ENCODE data around the gene FAF1.

The FAF1 gene

DNA sequence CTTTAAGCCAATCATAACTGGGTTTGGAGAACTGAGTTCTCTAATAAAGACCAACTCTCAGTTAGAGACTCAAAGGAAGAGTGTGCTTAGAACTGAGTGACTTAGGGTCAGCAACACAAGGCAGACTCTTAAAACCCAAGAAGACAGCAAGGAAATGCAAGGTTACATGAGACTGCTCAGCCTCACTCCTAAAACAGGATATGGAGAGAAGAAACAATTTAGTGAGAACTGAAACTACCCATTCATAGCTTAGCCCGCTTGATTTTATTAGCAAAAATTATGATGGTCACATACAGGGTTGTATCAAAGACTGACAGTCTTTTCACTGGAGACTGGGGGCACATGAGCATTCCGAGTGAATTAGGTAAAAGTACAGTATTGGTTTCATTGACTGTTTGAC is 457.9 kb downstream of the FAF1 start:
- DNase-seq (ENCODE audit: low read depth), result peak; percentile 8
- TF ChIP-seq, protein P1, sequence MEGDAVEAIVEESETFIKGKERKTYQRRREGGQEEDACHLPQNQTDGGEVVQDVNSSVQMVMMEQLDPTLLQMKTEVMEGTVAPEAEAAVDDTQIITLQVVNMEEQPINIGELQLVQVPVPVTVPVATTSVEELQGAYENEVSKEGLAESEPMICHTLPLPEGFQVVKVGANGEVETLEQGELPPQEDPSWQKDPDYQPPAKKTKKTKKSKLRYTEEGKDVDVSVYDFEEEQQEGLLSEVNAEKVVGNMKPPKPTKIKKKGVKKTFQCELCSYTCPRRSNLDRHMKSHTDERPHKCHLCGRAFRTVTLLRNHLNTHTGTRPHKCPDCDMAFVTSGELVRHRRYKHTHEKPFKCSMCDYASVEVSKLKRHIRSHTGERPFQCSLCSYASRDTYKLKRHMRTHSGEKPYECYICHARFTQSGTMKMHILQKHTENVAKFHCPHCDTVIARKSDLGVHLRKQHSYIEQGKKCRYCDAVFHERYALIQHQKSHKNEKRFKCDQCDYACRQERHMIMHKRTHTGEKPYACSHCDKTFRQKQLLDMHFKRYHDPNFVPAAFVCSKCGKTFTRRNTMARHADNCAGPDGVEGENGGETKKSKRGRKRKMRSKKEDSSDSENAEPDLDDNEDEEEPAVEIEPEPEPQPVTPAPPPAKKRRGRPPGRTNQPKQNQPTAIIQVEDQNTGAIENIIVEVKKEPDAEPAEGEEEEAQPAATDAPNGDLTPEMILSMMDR (IDR thresholded peaks at IDR 0.05; ENCODE audit: insufficient read depth, low read depth, low read length, missing control alignments), result no peak
- H3K4me3 ChIP-seq (ENCODE audit: low read depth, low read length), result no peak overlapping the region

DNA sequence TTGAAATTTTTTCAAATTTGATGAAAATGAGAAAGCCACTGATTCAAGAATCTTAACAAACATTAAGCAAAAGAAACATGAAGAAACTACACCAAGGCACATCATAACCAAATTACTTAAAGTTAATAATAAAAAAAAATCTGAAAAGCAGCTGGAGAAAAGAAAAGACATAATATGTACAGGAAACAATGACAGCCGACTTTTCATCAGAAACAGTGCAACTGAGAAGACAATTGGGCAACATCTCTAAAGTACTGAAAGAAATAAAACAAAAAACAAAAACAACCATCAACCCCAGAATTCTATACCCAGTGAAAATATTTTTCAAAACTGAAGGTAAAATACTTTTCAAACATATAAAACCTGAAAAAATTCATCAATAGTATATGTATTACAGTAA is 463.1 kb downstream of the FAF1 start:
- TF ChIP-seq, protein P1 (IDR thresholded peaks at IDR 0.05; ENCODE audit: insufficient read depth, low read depth, low read length, missing control alignments), result no peak
- DNase-seq (ENCODE audit: low read depth), result no peak
- no peak overlapping the region for H3K4me3 ChIP-seq (ENCODE audit: low read depth, low read length)

DNA sequence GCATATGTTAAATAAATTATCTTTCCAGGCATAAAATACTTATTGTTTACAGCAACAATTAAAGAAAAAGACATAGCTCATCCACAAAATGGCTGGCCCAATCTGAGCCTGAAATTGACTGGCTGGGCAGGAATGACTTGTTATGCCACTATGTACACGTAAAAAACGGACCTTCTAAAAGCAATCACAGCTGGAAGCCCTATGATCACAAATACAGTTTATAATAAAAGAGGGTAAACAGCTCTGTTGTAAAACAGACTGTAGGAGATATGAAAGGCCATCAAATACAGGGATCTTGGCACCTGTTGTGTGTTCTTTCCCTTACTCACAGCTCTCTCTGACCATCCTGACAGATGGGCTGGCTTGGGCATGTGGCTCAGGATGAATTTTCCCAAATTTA is 466.4 kb downstream of the FAF1 start:
- no peak for DNase-seq (ENCODE audit: low read depth)
- TF ChIP-seq, protein P1 (IDR thresholded peaks at IDR 0.05; ENCODE audit: insufficient read depth, low read depth, low read length, missing control alignments), result no peak
- no peak overlapping the region for H3K4me3 ChIP-seq (ENCODE audit: low read depth, low read length)

DNA sequence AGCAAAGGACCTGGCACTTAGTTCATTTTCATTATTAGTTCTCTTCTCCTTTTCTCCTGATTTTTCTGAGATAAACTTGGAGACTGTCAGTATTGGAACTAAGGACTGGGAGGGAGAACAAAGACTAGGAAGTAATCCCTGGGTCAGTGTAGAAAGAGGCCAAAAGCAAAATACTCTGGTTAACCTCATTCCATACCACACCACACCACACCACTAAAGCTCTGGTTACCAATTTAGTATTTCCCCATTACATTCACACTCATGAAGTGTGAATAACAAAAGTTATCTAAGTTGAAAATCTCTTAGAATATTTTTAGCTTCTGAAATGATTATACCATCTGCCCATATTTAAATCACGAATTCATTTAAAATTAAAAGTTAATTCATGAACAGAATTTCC is 467.9 kb downstream of the FAF1 start:
- TF ChIP-seq, protein P1 (IDR thresholded peaks at IDR 0.05; ENCODE audit: insufficient read depth, low read depth, low read length, missing control alignments), result no peak
- H3K4me3 ChIP-seq (ENCODE audit: low read depth, low read length), result no peak overlapping the region
- no peak for DNase-seq (ENCODE audit: low read depth)

DNA sequence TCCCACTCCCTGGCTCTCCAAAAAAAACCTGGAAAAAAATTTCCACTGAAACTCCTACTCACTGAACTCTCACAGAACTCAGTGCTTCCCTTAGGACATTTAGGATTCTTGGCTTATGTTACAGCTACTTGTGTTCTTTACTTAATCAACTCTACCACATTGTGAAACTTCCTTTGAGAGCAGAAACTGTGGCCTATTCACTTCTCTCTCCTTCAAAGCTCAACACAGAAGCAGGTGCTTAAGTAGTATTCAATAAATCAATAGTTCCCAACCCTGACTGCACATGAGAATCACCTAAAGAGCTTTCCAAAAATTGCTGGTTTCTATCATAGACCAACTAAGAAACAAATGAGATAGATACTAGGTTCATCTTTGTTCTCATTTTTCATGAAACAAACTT is 468.9 kb downstream of the FAF1 start:
- DNase-seq (ENCODE audit: low read depth), result no peak
- H3K4me3 ChIP-seq (ENCODE audit: low read depth, low read length), result no peak overlapping the region
- TF ChIP-seq, protein P1 (IDR thresholded peaks at IDR 0.05; ENCODE audit: insufficient read depth, low read depth, low read length, missing control alignments), result no peak

DNA sequence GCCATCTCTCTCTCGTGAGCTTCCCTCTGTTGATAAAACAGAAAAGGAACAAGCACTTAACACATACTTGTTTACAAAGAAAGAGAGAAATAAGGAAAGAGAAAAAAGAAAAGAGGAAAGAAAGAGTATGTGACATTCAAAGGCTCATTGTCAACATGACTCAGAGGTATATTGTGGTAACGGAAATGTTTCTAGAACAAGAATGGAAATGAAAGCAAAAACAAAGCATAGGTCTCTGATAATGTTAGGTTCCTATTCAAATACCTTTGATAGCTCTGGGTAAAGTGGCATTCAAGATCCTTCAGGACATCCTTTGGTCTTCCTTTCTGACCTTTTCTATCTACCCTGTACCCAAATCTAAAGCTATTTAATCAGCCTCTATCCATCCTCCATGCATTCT is 469.4 kb downstream of the FAF1 start:
- no peak for DNase-seq (ENCODE audit: low read depth)
- H3K4me3 ChIP-seq (ENCODE audit: low read depth, low read length), result no peak overlapping the region
- TF ChIP-seq, protein P1 (IDR thresholded peaks at IDR 0.05; ENCODE audit: insufficient read depth, low read depth, low read length, missing control alignments), result no peak

DNA sequence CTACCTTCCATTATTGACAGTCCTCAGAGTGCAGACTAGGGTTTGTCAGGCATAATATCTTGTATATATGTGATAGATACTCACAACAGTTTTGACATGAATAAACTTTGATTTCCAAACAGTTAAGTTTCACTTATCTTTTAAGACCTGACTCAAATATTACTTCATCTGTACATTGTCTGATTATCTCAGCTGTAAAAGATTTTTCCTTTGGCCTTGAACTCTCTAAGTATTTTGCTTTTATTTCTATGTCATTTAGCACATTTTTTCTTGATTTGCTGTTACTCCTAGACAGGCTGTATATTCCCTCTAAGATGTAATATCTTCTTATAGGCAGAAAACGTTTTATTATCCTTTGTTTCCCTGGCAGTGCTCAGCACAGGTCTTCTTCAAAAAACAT is 471.2 kb downstream of the FAF1 start:
- no peak overlapping the region for H3K4me3 ChIP-seq (ENCODE audit: low read depth, low read length)
- no peak for DNase-seq (ENCODE audit: low read depth)
- TF ChIP-seq, protein P1 (IDR thresholded peaks at IDR 0.05; ENCODE audit: insufficient read depth, low read depth, low read length, missing control alignments), result no peak

All from GM12865 (cell line).